Activated naive CD8-positive, alpha-beta T cell (primary cell): ENCODE data around the gene ACOXL.
"Not testable (repeated sequence)": the region's sequence is repeated elsewhere in the genome, so short reads cannot be mapped to it uniquely, and the experiment has no call there.

Experiments used
- H3K27ac Mint-ChIP-seq: one replicate; pipeline ENCODE4 v1.8.0; 2021; ENCODE audit warnings: mixed read lengths
- H3K27me3 Mint-ChIP-seq: one replicate; pipeline ENCODE4 v1.8.0; 2021; ENCODE audit warnings: mixed read lengths
- H3K36me3 Mint-ChIP-seq: one replicate; pipeline ENCODE4 v1.8.0; 2021; ENCODE audit warnings: mixed read lengths
- H3K4me1 Mint-ChIP-seq: one replicate; pipeline ENCODE4 v1.8.0; 2021; ENCODE audit warnings: low read depth, mixed read lengths
- H3K4me3 Mint-ChIP-seq: one replicate; pipeline ENCODE4 v1.8.0; 2021; ENCODE audit warnings: mild to moderate bottlenecking, mixed read lengths
- H3K9me3 Mint-ChIP-seq: one replicate; pipeline ENCODE4 v1.8.0; 2021; ENCODE audit warnings: low read depth, mixed read lengths

The ACOXL gene

GRCh38 chr2:111032721-111033429 lies 300.5 kb downstream of the ACOXL start:
- H3K36me3 Mint-ChIP-seq, result no peaks in the 10 kb centered on the region
- H3K4me1 Mint-ChIP-seq, result peaks cover 26% of the 10 kb centered on the region
- H3K4me3 Mint-ChIP-seq, result no peak overlapping the region
- H3K27me3 Mint-ChIP-seq, result peaks cover 2% of the 10 kb centered on the region
- peak overlapping the region; percentile 30 for H3K27ac Mint-ChIP-seq
- H3K9me3 Mint-ChIP-seq, result no peaks in the 10 kb centered on the region

- no peaks in the 10 kb centered on the region for H3K9me3 Mint-ChIP-seq
- H3K27ac Mint-ChIP-seq, result no peak overlapping the region
- H3K4me3 Mint-ChIP-seq, result no peak overlapping the region
- peaks cover 35% of the 10 kb centered on the region for H3K4me1 Mint-ChIP-seq
- H3K36me3 Mint-ChIP-seq, result no peaks in the 10 kb centered on the region
- H3K27me3 Mint-ChIP-seq, result peaks cover 2% of the 10 kb centered on the region
Measured at GRCh38 chr2:111034146-111034545, 301.8 kb downstream of the ACOXL start.

- Mint-ChIP-seq H3K4me3 (no peak overlapping the region), H3K9me3 (no peaks in the 10 kb centered on the region), H3K4me1 (peaks cover 38% of the 10 kb centered on the region), H3K27ac (no peak overlapping the region), H3K36me3 (no peaks in the 10 kb centered on the region), H3K27me3 (peaks cover 2% of the 10 kb centered on the region)
Measured at GRCh38 chr2:111034606-111035005, 302.2 kb downstream of the ACOXL start.

DNA sequence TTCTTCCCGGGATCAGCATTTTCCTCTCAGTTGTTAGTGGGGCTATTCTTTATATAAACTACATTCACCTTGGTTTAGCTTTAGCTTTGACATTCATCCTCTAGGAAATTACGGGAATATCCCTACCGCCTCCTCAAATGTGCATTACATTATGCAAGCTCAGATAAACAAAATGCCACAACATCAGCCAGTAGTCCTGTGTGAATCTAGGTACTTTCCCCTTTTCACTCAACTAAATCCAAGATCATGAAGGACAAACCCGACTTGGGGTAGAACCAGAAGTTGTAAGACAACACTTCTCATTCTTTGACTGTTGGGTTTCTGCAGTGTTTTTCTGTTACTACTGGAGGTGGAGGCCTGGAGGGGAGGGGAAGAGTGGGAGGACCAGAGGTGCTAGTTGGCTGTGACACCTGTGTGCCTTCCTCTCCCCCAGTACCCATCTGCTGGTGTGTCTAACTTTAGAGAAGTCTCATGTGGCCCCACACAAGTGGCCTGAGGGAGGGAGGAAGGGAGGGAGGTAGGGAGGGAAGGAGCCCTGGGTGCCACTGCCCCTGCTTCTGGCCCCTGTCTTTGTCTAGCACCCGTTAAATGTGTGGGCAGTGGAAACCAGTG lies 303.6 kb downstream of the ACOXL start:
- Mint-ChIP-seq H3K4me3 (no peak overlapping the region), H3K9me3 (no peaks in the 10 kb centered on the region), H3K36me3 (no peaks in the 10 kb centered on the region), H3K4me1 (peaks cover 41% of the 10 kb centered on the region), H3K27me3 (peaks cover 2% of the 10 kb centered on the region), H3K27ac (no peak overlapping the region)

DNA sequence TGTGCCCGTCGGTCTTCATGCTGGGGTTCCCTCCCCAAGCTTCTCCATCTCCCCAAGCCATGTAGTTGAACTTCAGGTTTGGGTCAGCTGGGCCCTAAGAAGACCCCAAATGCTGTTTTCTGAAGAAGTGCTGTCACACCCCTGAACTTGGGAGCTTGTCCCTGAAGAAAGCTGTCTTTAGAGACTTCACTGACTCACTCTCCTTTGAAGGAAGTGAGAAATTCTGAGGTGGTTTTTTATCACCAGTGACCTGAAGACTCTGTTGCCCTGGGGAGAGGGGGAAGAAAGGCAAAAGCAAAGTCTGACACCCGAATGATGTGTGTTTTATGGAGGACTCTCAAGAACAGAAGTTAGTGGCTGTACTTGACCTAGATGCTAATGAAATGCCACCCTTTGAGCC lies 304.8 kb downstream of the ACOXL start:
- Mint-ChIP-seq H3K4me1 (peaks cover 42% of the 10 kb centered on the region), H3K36me3 (no peaks in the 10 kb centered on the region), H3K4me3 (no peak overlapping the region), H3K27me3 (no peaks in the 10 kb centered on the region), H3K9me3 (no peaks in the 10 kb centered on the region), H3K27ac (no peak overlapping the region)

- Mint-ChIP-seq H3K4me1 (peaks cover 57% of the 10 kb centered on the region), H3K4me3 (no peak overlapping the region), H3K27me3 (no peaks in the 10 kb centered on the region), H3K36me3 (no peaks in the 10 kb centered on the region), H3K9me3 (no peaks in the 10 kb centered on the region), H3K27ac (no peak overlapping the region)
Measured at GRCh38 chr2:111039628-111040383, 307.4 kb downstream of the ACOXL start.

DNA sequence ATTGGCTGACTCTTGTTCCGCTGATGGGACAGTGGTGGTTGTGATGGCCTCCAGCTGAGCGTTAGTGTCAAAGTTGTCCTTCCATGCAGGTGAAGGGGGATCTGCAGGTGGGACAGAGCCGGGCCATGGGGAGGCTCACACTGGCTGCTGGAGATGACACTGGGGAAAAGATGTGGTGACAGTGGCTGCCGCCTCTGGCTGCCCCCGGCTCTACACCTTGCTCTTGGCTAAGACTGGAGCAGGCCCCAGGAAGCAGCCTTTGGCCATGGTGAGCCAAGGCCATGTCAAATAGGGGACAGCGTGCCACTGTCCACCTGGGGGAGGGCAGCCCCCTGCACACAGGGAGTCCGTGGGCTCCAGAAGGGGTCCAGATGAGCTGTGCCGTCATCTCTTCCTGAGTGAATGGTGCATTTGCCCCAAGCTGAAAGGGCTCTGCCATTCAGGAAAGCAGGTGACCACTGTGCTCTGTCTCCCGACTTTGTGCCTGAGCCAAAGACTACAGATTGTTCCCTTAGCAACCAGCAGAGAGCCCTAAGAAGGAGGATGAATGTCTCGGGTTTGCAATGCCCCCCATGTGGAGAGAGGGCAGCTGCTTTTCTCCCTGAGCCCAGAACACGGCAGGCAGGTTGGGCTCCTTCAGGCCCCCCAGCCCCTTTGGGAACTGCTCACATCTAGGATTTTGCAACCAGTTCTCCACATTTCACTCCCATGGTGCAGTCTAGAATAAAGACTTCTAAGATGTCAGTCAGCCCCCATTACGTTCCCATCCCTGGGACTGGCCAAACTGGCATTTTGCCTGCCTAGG lies 309.2 kb downstream of the ACOXL start:
- peaks cover 5% of the 10 kb centered on the region for H3K9me3 Mint-ChIP-seq
- no peaks in the 10 kb centered on the region for H3K36me3 Mint-ChIP-seq
- no peaks in the 10 kb centered on the region for H3K27me3 Mint-ChIP-seq
- H3K4me1 Mint-ChIP-seq, result peaks cover 57% of the 10 kb centered on the region
- H3K27ac Mint-ChIP-seq, result no peak overlapping the region
- no peak overlapping the region for H3K4me3 Mint-ChIP-seq

DNA sequence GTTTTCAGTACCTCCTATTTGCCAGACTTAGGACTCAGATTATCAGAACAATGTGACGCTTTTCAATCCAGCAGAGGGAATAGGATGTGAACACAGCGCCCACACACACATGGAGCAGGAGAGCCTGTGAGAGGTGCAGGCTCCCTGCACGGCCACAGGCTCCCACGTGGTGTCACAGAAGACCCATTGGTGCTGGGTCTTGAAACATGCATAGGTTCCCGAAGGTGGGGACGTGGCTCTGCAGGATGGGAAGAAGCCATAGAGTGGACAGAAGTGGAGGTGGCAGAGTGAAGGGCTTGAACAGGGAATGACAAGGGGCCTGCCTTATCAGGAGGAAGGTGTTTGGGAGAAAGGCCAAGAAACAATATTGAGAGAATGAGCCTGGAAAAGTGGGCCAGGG lies 309.9 kb downstream of the ACOXL start:
- Mint-ChIP-seq H3K27ac (peak overlapping the region; percentile 78), H3K4me3 (peak overlapping the region; percentile 27), H3K4me1 (peaks cover 50% of the 10 kb centered on the region)

DNA sequence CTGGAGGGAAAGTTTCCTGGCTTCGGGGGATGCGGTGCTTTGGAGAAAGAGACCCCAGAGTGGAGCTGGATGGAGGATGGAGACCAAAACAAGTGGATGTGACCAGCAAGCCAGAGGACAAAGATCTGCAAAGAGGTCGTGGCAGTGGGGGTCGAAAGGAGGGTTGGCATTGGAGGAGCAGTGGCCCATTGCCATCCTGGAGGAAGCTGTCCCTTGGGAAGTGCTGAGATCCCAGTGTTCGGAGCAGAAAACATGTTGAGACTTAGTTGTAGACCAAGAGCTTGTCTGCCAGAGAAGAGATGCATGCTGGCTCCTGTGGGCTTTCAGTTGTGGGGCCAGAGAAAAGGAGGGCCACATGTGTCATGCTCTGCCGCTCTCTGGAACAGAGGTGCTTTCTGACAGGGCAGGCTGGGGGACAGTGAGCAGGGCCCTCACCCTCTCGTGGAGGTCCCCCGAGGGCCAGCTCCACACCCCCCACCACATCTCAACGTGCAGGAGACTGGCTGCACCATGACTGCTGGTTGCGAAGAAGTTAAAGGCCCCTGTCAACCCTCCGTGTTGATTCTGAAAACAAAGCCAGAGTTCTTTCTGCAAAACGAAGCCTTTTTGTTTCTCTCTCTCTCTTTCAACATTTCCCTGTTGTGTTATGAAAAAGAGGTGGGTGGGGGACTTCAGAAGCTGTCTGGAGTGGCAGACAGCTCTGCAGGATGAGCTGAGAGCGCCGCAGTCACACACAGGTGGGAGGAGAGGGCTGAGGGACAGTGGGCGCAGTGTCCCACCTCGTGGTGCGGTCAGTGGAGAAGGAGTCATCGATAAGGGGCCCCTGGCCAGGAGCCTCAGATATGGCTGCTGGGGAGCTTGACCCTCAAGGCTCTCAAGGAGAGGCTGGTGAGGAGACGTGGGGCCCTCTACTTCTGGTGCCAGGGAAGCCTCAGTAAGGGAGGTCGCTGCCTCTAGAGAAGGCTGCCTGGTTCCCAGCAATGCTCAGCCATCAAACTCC lies 310.7 kb downstream of the ACOXL start:
- Mint-ChIP-seq H3K4me1 (peaks cover 46% of the 10 kb centered on the region), H3K9me3 (peaks cover 5% of the 10 kb centered on the region), H3K27ac (peak overlapping the region; percentile 93), H3K27me3 (no peaks in the 10 kb centered on the region), H3K36me3 (no peaks in the 10 kb centered on the region), H3K4me3 (peak overlapping the region; percentile 35)

More for the DNA sequence above, 309.9 kb downstream of the ACOXL start:
- Mint-ChIP-seq H3K9me3 (peaks cover 5% of the 10 kb centered on the region), H3K27me3 (no peaks in the 10 kb centered on the region), H3K36me3 (no peaks in the 10 kb centered on the region)

- peaks cover 46% of the 10 kb centered on the region for H3K4me1 Mint-ChIP-seq
- peaks cover 5% of the 10 kb centered on the region for H3K9me3 Mint-ChIP-seq
- H3K27me3 Mint-ChIP-seq, result no peaks in the 10 kb centered on the region
- no peaks in the 10 kb centered on the region for H3K36me3 Mint-ChIP-seq
- H3K4me3 Mint-ChIP-seq, result no peak overlapping the region
- no peak overlapping the region for H3K27ac Mint-ChIP-seq
Measured at GRCh38 chr2:111044066-111044465, 311.7 kb downstream of the ACOXL start.

GRCh38 chr2:111045236-111045635 lies 312.9 kb downstream of the ACOXL start:
- H3K27ac Mint-ChIP-seq, H3K9me3 Mint-ChIP-seq, H3K4me3 Mint-ChIP-seq, H3K36me3 Mint-ChIP-seq, H3K27me3 Mint-ChIP-seq: not testable (repeated sequence)
- peaks cover 51% of the 10 kb centered on the region for H3K4me1 Mint-ChIP-seq

GRCh38 chr2:111045771-111046444 lies 313.5 kb downstream of the ACOXL start:
- no peaks in the 10 kb centered on the region for H3K27me3 Mint-ChIP-seq
- H3K4me1 Mint-ChIP-seq, result peaks cover 57% of the 10 kb centered on the region

DNA sequence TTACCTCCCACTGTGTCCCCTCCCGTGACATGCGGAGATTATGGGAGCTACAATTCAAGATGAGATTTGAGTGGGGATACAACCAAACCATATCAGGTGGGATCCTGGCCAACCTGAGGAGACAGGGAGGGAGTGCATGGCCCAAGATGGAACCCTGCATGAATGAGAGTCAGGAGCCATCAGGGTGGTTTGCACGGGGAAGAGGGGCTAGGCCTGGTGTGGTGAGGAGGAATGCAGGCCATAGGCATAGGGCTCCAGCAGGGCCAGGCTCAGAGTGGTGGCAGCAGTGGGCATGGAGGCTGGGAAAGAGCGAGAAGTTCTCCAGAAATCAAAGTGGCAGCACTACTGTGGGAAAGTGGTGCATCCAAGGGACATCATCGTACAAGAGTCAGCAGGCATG lies 314.3 kb downstream of the ACOXL start:
- Mint-ChIP-seq H3K4me1 (peaks cover 62% of the 10 kb centered on the region), H3K4me3 (no peak overlapping the region)

More at GRCh38 chr2:111045771-111046444, 313.5 kb downstream of the ACOXL start:
- Mint-ChIP-seq H3K9me3 (peaks cover 5% of the 10 kb centered on the region), H3K27ac (no peak overlapping the region), H3K36me3 (no peaks in the 10 kb centered on the region), H3K4me3 (no peak overlapping the region)

More for the DNA sequence above, 314.3 kb downstream of the ACOXL start:
- Mint-ChIP-seq H3K27me3 (no peaks in the 10 kb centered on the region), H3K36me3 (no peaks in the 10 kb centered on the region), H3K9me3 (peaks cover 5% of the 10 kb centered on the region), H3K27ac (no peak overlapping the region)
